Colonic mucosa (tissue), 4 donors: ENCODE data around the gene RAPSN. TPM values are rescaled to one million over a fixed set of nuclear protein-coding genes. Genes with fewer than 3 reads are reported as not detected.

ENCODE experiments used
- DNase-seq: peaks from one replicate; pipeline ENCODE4 v3.0.0-alpha.2; 2020
- H3K27ac ChIP-seq: fragments of 200-600 bp; one replicate; pipeline ENCODE4 v1.8.0; 2021
- H3K27me3 ChIP-seq: fragments of 200-600 bp; one replicate; pipeline ENCODE4 v1.8.0; 2021
- H3K36me3 ChIP-seq: fragments of 200-600 bp; one replicate; pipeline ENCODE4 v1.8.0; 2021
- H3K4me1 ChIP-seq: fragments of 200-600 bp; one replicate; pipeline ENCODE4 v1.8.0; 2021; ENCODE audit warnings: mild to moderate bottlenecking
- H3K4me3 ChIP-seq: fragments of 200-600 bp; one replicate; pipeline ENCODE4 v1.8.0; 2021
- H3K9ac ChIP-seq, 2 donors: one replicate each; pipeline ENCODE4 v1.7.0; 2013; ENCODE audit warnings: control low read depth in 2 of 2, low read depth in 2 of 2, low read length in 2 of 2
- H3K9me3 ChIP-seq: fragments of 200-600 bp; one replicate; pipeline ENCODE4 v1.8.0; 2021
- intact Hi-C: fragments of 100-400 bp; cut with DNase I; formaldehyde crosslinking; loops from one replicate; pipeline ENCODE4 v1.14.1; 2022
- total RNA-seq, 2 donors: library from RNA; stranded (reverse); fragmentation: NEBNext Ultra II Directional in 1 of 2; extraction: Animal tissue kit (Norgen Biotek cat#: 25700) in 1 of 2; gene quantifications; one replicate each; pipeline ENCODE4 v1.2.1, GENCODE V29; 2021
- TF ChIP-seq, protein P1 (sequence below): fragments of 200-600 bp; IDR thresholded peaks from one replicate; pipeline ENCODE4 v1.8.0; 2022; ENCODE audit warnings: antibody characterized with exemption, mild to moderate bottlenecking
- donor health status: healthy.
- donor health status: DM: no; HTN: no; CAD: no.
- donor health status: DM: no; HTN: no; CAD: no.

The RAPSN gene
- total RNA-seq, 2 donors from 2014 or later, result not detected

DNA sequence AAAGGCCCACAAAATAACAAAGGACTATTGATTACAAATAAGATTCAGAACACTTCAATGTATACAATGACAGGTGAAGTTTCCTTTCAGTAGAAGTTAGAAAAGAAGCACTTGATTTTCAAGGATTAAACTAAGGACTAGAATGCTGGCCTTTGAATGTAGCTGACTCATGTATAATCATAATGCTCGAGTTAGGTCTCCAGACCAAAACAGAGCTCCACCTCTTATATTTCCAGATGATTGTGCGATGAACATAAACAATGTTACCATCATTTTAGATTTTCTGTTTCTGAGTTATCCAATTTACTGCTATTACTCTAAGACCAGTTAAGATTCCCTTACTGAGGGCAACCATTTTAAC is 40.4 kb upstream of the RAPSN start:
- no peaks in the 10 kb centered on the region for H3K4me1 ChIP-seq
- no peaks in the 10 kb centered on the region for H3K9me3 ChIP-seq
- no peaks in the 10 kb centered on the region for H3K27me3 ChIP-seq
- intact Hi-C loops, result no loop called here
- DNase-seq, result no peak
- no peak overlapping the region for H3K27ac ChIP-seq
- peaks cover 16% of the 10 kb centered on the region for H3K36me3 ChIP-seq
- H3K4me3 ChIP-seq, result no peak overlapping the region
- H3K9ac ChIP-seq, result no peak overlapping the region
- TF ChIP-seq, protein P1, sequence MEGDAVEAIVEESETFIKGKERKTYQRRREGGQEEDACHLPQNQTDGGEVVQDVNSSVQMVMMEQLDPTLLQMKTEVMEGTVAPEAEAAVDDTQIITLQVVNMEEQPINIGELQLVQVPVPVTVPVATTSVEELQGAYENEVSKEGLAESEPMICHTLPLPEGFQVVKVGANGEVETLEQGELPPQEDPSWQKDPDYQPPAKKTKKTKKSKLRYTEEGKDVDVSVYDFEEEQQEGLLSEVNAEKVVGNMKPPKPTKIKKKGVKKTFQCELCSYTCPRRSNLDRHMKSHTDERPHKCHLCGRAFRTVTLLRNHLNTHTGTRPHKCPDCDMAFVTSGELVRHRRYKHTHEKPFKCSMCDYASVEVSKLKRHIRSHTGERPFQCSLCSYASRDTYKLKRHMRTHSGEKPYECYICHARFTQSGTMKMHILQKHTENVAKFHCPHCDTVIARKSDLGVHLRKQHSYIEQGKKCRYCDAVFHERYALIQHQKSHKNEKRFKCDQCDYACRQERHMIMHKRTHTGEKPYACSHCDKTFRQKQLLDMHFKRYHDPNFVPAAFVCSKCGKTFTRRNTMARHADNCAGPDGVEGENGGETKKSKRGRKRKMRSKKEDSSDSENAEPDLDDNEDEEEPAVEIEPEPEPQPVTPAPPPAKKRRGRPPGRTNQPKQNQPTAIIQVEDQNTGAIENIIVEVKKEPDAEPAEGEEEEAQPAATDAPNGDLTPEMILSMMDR, result no peak

DNA sequence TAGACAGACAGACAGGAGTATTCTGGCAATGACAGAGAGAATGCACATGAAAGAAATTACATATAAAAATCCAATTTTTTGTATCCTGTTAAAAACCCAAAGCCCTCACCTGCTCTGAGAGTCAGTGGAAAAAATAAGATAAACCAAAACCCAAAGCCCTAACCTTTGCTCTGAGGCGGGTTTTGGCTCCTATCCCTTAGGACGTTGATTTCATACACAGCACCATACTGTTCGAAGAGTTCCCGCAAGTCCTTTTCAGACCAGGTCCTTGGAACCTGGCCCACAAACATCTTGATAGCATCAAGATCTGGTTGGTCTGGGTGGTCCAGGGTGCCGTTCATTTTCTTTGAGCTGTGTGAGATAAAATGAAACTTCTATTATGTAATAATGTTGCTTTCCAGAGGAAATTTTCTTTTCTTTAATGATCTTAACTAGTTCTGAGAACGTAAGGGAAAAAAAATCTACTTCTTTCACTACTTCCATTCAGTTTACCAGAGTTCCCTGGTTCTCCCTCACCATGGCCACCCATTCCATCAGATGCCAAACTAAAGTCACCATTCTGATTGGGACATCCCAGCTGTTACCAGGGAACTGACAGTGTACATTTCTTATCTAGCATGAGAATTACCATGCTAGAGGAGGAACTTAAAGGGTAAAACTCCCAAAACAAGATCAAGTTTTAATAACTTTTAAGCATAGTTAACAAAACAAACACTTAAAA is 39.9 kb upstream of the RAPSN start:
- intact Hi-C loops, result no loop called here
- TF ChIP-seq, protein P1, result no peak
- DNase-seq, result peak; percentile 52
- Histone ChIP-seq H3K27ac (no peak overlapping the region), H3K36me3 (peaks cover 16% of the 10 kb centered on the region), H3K4me3 (no peak overlapping the region), H3K4me1 (no peaks in the 10 kb centered on the region), H3K27me3 (no peaks in the 10 kb centered on the region), H3K9ac (no peak overlapping the region), H3K9me3 (no peaks in the 10 kb centered on the region)

DNA sequence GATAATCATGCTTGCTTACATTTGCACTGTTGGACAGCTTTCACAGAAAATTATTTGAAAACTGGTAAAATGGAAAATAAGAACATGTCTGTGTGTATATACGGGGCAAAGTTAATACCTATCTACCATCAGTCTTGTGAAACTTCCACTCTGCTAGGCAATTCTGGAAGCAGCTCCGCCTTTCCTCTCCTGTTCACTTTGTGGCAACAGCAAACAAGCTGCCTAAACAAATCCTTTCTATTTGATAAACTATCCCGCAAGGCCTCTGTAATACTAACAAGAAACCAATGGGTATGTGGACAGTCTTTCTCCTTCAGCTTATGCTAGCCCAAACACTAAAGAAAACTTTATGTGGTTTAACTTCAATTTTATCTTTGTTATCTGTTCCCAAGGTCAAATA is 39.2 kb upstream of the RAPSN start:
- H3K27ac ChIP-seq, result no peak overlapping the region
- TF ChIP-seq, protein P1, result no peak
- peaks cover 22% of the 10 kb centered on the region for H3K36me3 ChIP-seq
- H3K27me3 ChIP-seq, result no peaks in the 10 kb centered on the region
- H3K4me3 ChIP-seq, result no peak overlapping the region
- intact Hi-C loops, result no loop called here
- DNase-seq, result no peak
- no peaks in the 10 kb centered on the region for H3K4me1 ChIP-seq
- peak overlapping the region in 1 of 2 donors; percentile 29 for H3K9ac ChIP-seq
- H3K9me3 ChIP-seq, result no peaks in the 10 kb centered on the region

DNA sequence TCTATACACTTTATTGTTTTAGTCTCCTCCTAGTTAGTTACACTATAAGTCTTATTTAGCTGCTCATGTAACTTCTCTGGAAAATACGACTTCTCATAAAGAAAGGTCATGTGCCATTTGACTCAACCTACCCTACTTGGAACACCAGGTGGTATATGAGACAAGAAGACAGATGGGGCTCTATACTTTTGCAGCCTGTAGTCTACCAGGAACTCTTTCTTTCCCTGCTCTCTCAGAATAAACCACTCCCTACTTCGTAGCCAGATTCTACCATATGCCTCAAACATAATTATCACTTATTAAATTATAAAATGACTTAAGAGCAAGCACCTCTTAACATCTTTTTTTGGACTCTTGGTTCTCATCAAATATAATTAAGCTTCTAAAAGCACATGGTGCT is 38.5 kb upstream of the RAPSN start:
- Histone ChIP-seq H3K27me3 (no peaks in the 10 kb centered on the region), H3K36me3 (peaks cover 26% of the 10 kb centered on the region), H3K4me1 (no peaks in the 10 kb centered on the region), H3K4me3 (no peak overlapping the region), H3K9ac (no peak overlapping the region), H3K27ac (no peak overlapping the region), H3K9me3 (no peaks in the 10 kb centered on the region)
- TF ChIP-seq, protein P1, result no peak
- DNase-seq, result no peak
- intact Hi-C loops, result no loop called here

DNA sequence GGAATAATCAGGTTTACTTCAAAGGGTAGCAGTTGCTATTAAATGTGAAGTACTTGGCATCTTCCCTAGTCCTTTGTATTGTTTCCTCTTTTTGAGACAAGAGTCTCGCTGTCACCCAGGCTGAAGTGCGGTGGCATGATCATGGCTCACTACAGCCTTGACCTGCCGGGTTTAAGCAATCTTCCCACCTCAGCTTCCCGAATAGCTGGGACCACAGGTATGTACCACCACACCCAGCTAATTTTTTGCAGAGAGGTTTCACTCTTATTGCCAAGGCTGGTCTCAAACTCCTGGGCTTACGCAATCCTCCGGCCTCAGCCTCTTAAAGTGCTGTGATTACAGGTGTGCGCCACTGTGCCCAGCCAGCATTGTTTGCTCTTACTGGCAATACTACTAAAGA is 36.2 kb upstream of the RAPSN start:
- DNase-seq, result no peak
- Histone ChIP-seq H3K27ac (no peak overlapping the region), H3K4me3 (no peak overlapping the region), H3K9ac (no peak overlapping the region), H3K4me1 (no peaks in the 10 kb centered on the region), H3K27me3 (no peaks in the 10 kb centered on the region), H3K36me3 (peaks cover 39% of the 10 kb centered on the region), H3K9me3 (no peaks in the 10 kb centered on the region)
- TF ChIP-seq, protein P1, result no peak
- intact Hi-C loops, result no loop called here
